Epithelial cell of proximal tubule (primary cell): ENCODE measurements around the gene ADAMTS16. TPM values are rescaled to one million over a fixed set of nuclear protein-coding genes. Genes with fewer than 3 reads are reported as not detected.

ENCODE experiments used
- DNase-seq: peaks from one replicate; pipeline ENCODE4 v3.0.0-alpha.2; 2011; ENCODE audit warnings: low read depth
- H3K4me3 ChIP-seq: 2 replicates; pipeline ENCODE4 v1.5.1; 2011; ENCODE audit warnings: low read depth, mild to moderate bottlenecking, low read length
- total RNA-seq: library from RNA; depleted of rRNA; stranded (reverse); fragments of >200 nt; gene quantifications from 2 replicates; pipeline ENCODE4 v1.2.3, GENCODE V29; 2015
- TF ChIP-seq, protein P1 (sequence below): conservative IDR thresholded peaks from 2 replicates; pipeline ENCODE4 v1.5.1; 2012; ENCODE audit warnings: low read depth, mild to moderate bottlenecking, low read length

ADAMTS16 gene
- total RNA-seq, 1 donor from 2014 or later, result under 0.01 TPM

DNA sequence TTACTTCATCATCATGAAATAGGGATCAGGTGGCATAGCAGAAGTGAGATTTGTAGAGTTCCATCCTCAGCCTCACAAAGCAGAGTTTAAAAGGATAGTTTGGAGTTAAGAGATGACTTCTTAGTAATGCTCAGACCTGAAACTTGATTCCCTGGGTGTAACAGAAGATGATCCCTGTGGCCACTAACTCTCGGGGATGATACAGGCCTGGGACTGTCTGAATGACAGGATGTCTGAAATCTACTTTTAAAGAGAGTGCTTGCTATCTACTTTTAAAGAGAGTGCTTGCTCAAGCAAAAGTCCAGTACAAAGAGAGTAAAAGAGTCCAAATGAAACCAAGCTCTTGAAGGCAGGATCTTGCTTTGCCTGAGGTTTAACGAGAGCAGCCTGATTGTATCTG, 14.6 kb downstream of the ADAMTS16 start:
- no peak for DNase-seq
- TF ChIP-seq, protein P1, sequence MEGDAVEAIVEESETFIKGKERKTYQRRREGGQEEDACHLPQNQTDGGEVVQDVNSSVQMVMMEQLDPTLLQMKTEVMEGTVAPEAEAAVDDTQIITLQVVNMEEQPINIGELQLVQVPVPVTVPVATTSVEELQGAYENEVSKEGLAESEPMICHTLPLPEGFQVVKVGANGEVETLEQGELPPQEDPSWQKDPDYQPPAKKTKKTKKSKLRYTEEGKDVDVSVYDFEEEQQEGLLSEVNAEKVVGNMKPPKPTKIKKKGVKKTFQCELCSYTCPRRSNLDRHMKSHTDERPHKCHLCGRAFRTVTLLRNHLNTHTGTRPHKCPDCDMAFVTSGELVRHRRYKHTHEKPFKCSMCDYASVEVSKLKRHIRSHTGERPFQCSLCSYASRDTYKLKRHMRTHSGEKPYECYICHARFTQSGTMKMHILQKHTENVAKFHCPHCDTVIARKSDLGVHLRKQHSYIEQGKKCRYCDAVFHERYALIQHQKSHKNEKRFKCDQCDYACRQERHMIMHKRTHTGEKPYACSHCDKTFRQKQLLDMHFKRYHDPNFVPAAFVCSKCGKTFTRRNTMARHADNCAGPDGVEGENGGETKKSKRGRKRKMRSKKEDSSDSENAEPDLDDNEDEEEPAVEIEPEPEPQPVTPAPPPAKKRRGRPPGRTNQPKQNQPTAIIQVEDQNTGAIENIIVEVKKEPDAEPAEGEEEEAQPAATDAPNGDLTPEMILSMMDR, result no peak
- no peak overlapping the region for H3K4me3 ChIP-seq

DNA sequence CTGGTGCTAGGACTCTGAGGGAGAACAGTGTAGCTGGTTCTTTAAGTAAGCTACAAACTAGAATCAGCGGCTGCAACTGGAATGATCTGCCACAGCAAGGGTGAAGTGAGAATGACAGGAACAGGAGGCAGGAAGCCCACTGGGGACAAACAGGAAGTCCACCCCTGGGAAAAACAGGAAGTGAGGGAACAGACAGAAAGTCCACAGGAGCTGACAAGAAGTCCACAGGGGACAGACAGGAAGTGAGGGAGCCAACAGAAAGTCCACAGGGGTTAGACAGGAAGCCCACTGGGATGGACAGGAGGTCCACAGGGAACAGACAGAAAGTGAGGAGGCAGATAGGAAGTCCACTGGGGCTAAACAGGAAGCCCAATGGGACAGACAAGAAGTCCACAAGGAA, 15.5 kb downstream of the ADAMTS16 start:
- TF ChIP-seq, protein P1, result no peak
- H3K4me3 ChIP-seq, result no peak overlapping the region
- DNase-seq, result no peak

- H3K4me3 ChIP-seq, result no peak overlapping the region
- TF ChIP-seq, protein P1, result no peak
- DNase-seq, result no peak
Observed at GRCh38 chr5:5156471-5157082, 16.4 kb downstream of the ADAMTS16 start.

DNA sequence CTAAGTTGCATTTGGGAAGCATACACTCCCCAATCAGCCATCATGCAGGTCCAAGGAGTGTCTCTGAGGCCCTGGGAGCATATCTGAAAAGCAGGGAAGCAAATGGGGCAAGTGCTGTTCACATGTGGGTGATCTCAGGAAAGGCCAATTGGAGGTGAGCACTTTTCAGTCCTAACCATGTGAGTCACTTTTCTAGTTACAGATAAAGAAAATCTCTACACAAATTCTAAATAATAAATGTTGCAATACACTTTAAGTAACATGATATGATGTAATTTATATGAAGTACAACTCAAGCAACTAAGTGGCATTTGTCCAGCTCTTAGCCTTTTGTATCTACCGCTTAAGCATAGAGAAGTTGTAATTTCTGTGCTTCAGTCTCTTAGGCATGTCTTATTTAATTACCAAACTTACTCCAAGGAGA, 18.4 kb downstream of the ADAMTS16 start:
- TF ChIP-seq, protein P1, result no peak
- no peak overlapping the region for H3K4me3 ChIP-seq
- DNase-seq, result no peak

DNA sequence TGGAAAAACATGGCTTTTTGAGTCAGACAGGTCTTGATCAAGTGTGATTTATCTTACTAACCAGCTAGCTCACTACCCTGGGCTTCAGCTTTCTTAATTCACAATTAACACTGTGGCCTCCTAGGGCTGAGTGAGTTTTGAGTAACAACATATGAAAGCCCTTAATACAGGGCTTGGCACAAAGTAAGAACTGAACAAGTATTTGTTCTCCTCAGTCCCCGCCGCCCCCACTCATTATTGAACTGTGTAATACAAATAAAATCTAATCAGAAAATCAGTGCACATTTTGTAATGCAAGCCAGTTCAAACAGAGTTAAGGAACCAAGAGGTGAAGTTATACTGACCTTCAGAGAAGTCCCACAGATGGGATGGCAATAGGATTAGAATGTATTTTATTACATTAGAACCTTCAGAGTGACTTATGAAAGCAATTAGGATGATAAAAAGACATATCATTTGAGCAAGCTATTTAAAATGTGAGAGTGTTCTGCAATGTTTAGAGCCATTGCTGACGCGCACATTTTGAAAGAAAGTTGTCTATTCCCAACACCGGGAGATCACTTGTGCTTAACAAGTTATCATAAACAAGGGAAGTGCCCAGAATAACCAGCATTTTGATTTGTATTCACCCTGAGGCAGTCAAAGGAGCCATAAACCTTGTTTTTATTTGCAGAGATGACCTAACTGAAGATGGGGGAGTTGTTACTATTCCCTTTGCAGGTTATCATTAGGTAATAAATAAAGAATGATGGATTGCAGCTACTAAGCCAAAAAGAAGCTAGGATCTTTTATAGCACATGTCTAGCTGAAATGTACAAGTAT, 19.4 kb downstream of the ADAMTS16 start:
- DNase-seq, result no peak
- TF ChIP-seq, protein P1, result no peak
- H3K4me3 ChIP-seq, result no peak overlapping the region

DNA sequence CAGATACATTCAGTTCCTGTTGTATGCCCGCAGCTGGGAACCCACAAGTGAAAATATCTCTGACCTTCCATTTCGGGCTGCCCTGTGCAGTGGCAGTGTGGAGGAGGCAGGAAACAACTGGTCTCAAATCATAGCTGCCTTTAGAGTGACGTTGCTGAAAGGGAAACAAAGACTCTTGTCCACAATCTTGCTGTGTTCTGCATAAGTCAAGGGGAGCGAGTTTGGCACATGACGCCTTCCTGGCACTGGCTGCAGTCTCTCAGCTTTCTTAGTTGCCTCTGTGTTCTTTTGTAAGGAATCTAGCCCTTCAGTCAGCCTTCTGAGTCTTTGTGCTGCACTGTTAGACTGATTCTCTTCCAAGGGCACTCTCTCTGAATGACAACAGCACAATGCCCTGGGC, 24.0 kb downstream of the ADAMTS16 start:
- H3K4me3 ChIP-seq, result no peak overlapping the region
- TF ChIP-seq, protein P1, result no peak
- no peak for DNase-seq
